Measurements from ENCODE around the gene COL4A2. TPM values are rescaled to one million over a fixed set of nuclear protein-coding genes. Genes with fewer than 3 reads are reported as not detected.
"Not testable (repeated sequence)": the region's sequence is repeated elsewhere in the genome, so short reads cannot be mapped to it uniquely, and the experiment has no call there.

COL4A2 gene
- polyA plus RNA-seq, 1 donor (not counting 4 experiments of a cell fraction or from before 2014, with no cell fraction given): 30.7 TPM

GRCh38 chr13:110496281-110496680, 189.2 kb downstream of the COL4A2 start:
- H3K27ac ChIP-seq (ENCODE audit: control insufficient read depth, insufficient read depth, low read length): no peak overlapping the region
- peaks cover 13 to 49% of the 10 kb centered on the region in 2 experiments for H3K36me3 ChIP-seq (ENCODE audit: control insufficient read depth in 2 of 2, extremely low read depth in 1 of 2, insufficient read depth in 2 of 2, low read length in 2 of 2)
- H3K9me1 ChIP-seq (ENCODE audit: control insufficient read depth, extremely low read depth, insufficient read depth, low read length): no peaks in the 10 kb centered on the region
- H4K20me1 ChIP-seq (ENCODE audit: control insufficient read depth, extremely low read depth, insufficient read depth, low read length): no peaks in the 10 kb centered on the region
- H3K4me3 ChIP-seq (ENCODE audit: control insufficient read depth in 2 of 3, extremely low read depth in 1 of 3, insufficient read depth in 2 of 3, low read depth in 1 of 3, low read length in 3 of 3): no peak overlapping the region
- no peak overlapping the region for H2AFZ ChIP-seq (ENCODE audit: control insufficient read depth, low read length)
- no peak overlapping the region for H3K4me2 ChIP-seq (ENCODE audit: control insufficient read depth, extremely low read depth, insufficient read depth, low read depth, low read length)
- no peaks in the 10 kb centered on the region for H3K9me3 ChIP-seq (ENCODE audit: control insufficient read depth, low read depth, low read length)
- no peak overlapping the region for H3K9ac ChIP-seq (ENCODE audit: control insufficient read depth, extremely low read depth, insufficient read depth, low read length)
- dilution Hi-C loops (cut with MboI; ENCODE audit: extremely low pct_ligation_motif_present, low sequenced_read_pairs): no loop called here
- peaks cover 8% of the 10 kb centered on the region for H3K4me1 ChIP-seq (ENCODE audit: control insufficient read depth, extremely low read depth, insufficient read depth, low read length)
- no peaks in the 10 kb centered on the region for H3K27me3 ChIP-seq (ENCODE audit: control insufficient read depth, extremely low read depth, insufficient read depth, low read length)
- no peaks in the 10 kb centered on the region for H3K79me2 ChIP-seq (ENCODE audit: control insufficient read depth, insufficient read depth, low read length)
- DNase-seq (ENCODE audit: low read depth, low spot score) (no peak), FAIRE-seq (no peak)
- TF ChIP-seq CTCF (optimal IDR thresholded peaks at IDR 0.05 in 1 of 3, IDR thresholded peaks at IDR 0.05 in 1 of 3, conservative IDR thresholded peaks at IDR 0.05 in 1 of 3; ENCODE audit: extremely low read depth in 1 of 3, insufficient read depth in 2 of 3, low read length in 3 of 3) (no peak), EZH2 (IDR thresholded peaks at IDR 0.05; ENCODE audit: low read length) (no peak)

GRCh38 chr13:110497003-110497402, 189.9 kb downstream of the COL4A2 start:
- Histone ChIP-seq H3K9me1 (ENCODE audit: control insufficient read depth, extremely low read depth, insufficient read depth, low read length) (no peaks in the 10 kb centered on the region), H3K27ac (ENCODE audit: control insufficient read depth, insufficient read depth, low read length) (no peak overlapping the region), H3K4me2 (ENCODE audit: control insufficient read depth, extremely low read depth, insufficient read depth, low read depth, low read length) (no peak overlapping the region), H3K9ac (ENCODE audit: control insufficient read depth, extremely low read depth, insufficient read depth, low read length) (no peak overlapping the region), H3K4me3 (ENCODE audit: control insufficient read depth in 2 of 3, extremely low read depth in 1 of 3, insufficient read depth in 2 of 3, low read depth in 1 of 3, low read length in 3 of 3) (no peak overlapping the region), H4K20me1 (ENCODE audit: control insufficient read depth, extremely low read depth, insufficient read depth, low read length) (no peaks in the 10 kb centered on the region), H3K27me3 (ENCODE audit: control insufficient read depth, extremely low read depth, insufficient read depth, low read length) (no peaks in the 10 kb centered on the region), H2AFZ (ENCODE audit: control insufficient read depth, low read length) (no peak overlapping the region), H3K9me3 (ENCODE audit: control insufficient read depth, low read depth, low read length) (no peaks in the 10 kb centered on the region), H3K36me3 (ENCODE audit: control insufficient read depth in 2 of 2, extremely low read depth in 1 of 2, insufficient read depth in 2 of 2, low read length in 2 of 2) (peaks cover 12 to 43% of the 10 kb centered on the region in 2 experiments), H3K79me2 (ENCODE audit: control insufficient read depth, insufficient read depth, low read length) (no peaks in the 10 kb centered on the region), H3K4me1 (ENCODE audit: control insufficient read depth, extremely low read depth, insufficient read depth, low read length) (peaks cover 8% of the 10 kb centered on the region)
- DNase-seq (ENCODE audit: low read depth, low spot score): no peak
- no peak for FAIRE-seq
- dilution Hi-C loops (cut with MboI; ENCODE audit: extremely low pct_ligation_motif_present, low sequenced_read_pairs): no loop called here
- TF ChIP-seq CTCF (optimal IDR thresholded peaks at IDR 0.05 in 1 of 3, IDR thresholded peaks at IDR 0.05 in 1 of 3, conservative IDR thresholded peaks at IDR 0.05 in 1 of 3; ENCODE audit: extremely low read depth in 1 of 3, insufficient read depth in 2 of 3, low read length in 3 of 3) (no peak), EZH2 (IDR thresholded peaks at IDR 0.05; ENCODE audit: low read length) (no peak)

- dilution Hi-C loops (cut with MboI; ENCODE audit: extremely low pct_ligation_motif_present, low sequenced_read_pairs); H4K20me1 ChIP-seq (ENCODE audit: control insufficient read depth, extremely low read depth, insufficient read depth, low read length): not testable (repeated sequence)
Observed at GRCh38 chr13:110497896-110498295, 190.8 kb downstream of the COL4A2 start.

More at GRCh38 chr13:110497896-110498295, 190.8 kb downstream of the COL4A2 start:
- not testable (repeated sequence) for H3K9me3 ChIP-seq (ENCODE audit: control insufficient read depth, low read depth, low read length); H3K9ac ChIP-seq (ENCODE audit: control insufficient read depth, extremely low read depth, insufficient read depth, low read length); H3K4me3 ChIP-seq (ENCODE audit: control insufficient read depth in 2 of 3, extremely low read depth in 1 of 3, insufficient read depth in 2 of 3, low read depth in 1 of 3, low read length in 3 of 3); DNase-seq (ENCODE audit: low read depth, low spot score); H3K27me3 ChIP-seq (ENCODE audit: control insufficient read depth, extremely low read depth, insufficient read depth, low read length); FAIRE-seq; H3K9me1 ChIP-seq (ENCODE audit: control insufficient read depth, extremely low read depth, insufficient read depth, low read length); H3K4me2 ChIP-seq (ENCODE audit: control insufficient read depth, extremely low read depth, insufficient read depth, low read depth, low read length); H2AFZ ChIP-seq (ENCODE audit: control insufficient read depth, low read length); H3K79me2 ChIP-seq (ENCODE audit: control insufficient read depth, insufficient read depth, low read length); H3K4me1 ChIP-seq (ENCODE audit: control insufficient read depth, extremely low read depth, insufficient read depth, low read length); H3K27ac ChIP-seq (ENCODE audit: control insufficient read depth, insufficient read depth, low read length)
- peaks cover 15 to 44% of the 10 kb centered on the region in 2 experiments for H3K36me3 ChIP-seq (ENCODE audit: control insufficient read depth in 2 of 2, extremely low read depth in 1 of 2, insufficient read depth in 2 of 2, low read length in 2 of 2)

Data from keratinocyte (primary cell).